GM18511 (cell line): ENCODE results near the gene CEP78.

ENCODE experiments used
- ATAC-seq: cut with Tn5 transposase; IDR thresholded peaks from one replicate; pipeline ENCODE4 v1.9.1; 2021; ENCODE audit warnings: mild to moderate bottlenecking, moderate library complexity; ENCODE audit not compliant: unreplicated experiment

CEP78 gene

DNA sequence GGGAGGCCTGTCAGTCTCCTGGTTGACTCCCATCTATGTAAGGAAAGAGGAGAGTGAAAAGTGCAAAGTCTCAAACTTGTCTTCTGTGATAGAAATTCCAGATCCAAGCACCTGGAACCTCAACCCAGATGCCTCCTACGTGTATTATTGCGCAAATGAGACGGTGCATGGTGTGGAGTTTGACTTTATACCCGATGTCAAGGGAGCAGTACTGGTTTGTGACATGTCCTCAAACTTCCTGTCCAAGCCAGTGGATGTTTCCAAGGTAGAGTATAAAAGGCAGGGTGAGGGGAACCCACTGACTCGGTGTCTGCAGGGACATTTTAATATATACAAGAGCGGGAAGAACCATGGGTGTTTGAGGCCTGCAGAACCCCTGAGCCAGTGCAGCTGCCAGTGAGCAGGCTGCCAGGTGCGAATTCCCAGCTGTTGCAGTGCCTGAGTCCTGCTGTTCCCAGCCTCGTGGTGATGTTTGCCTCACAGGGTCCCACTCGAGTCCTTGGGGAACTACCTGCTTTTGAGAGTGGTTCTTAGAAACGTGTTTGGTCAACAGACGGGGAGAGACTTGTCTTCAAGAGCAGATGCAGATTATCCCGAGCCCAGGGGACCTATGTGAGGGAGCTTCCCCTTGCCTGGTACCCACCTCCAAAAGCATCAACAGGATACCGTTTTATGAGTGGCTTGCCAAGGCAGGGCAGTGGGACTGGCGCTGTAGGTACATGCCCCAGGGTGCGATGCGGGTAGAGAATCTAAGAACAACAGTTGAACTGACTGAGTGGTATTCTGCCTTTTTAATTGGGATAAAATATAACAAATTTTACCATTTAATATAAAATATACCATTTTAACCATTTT lies 70.6 kb downstream of the CEP78 start:
- ATAC-seq = no peak

DNA sequence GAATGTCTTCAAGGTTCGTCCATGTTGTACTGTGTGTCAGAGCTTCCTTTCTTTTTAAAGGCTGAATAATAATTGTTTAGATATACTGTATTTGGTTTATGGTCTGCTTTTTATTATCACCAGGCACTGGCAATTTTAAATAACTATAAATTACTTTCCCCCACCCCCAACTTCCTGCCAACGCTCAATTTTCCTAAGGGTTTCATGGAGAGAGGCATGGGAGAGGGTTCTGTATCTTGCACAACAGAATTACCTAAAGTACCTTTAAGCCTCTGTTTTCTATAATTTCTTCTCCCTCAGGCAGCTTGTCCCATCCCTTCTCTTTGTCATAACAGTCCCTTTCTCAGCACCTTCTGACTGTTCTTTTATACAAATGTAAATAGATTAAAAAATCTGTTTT lies 71.5 kb downstream of the CEP78 start:
- no peak for ATAC-seq

DNA sequence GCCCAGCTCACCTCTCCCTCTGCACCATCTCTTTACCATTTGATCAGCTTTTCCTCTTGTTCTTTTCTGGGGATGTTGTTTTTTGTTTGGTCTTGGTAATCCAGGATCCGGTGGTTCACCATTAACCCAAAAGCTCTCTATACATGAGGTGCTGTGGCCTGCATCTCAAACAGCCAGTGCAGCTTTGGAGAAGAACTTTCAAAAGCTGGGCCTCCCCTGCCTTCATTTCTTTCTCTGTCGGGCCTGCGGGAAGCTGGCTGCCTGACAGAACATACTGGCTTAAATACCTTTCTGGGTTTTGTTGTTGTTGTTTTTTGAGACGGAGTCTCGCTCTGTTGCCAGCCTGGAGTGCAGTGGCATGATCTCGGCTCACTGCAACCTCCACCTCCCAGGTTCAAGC lies 73.2 kb downstream of the CEP78 start:
- ATAC-seq = no peak

DNA sequence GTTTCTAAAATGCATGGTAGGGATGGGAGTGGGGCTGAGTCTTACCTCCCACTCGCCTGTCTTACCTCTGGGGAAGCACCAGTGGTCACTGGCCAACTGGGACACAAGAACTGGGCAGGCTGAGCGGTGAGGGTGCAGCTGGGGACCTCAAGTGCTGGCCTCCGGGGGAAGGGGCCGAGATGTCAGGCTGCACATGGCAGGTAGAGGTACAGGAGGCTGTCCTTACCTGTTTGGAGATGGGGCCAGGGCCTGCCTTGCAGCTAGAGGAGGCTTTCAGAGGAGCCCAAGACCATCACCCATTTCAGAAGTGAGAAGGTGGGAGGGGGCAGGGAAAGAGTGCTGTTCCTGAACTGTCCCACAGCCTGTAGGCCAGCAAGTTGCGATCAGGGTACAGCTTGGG lies 75.2 kb downstream of the CEP78 start:
- ATAC-seq = no peak

DNA sequence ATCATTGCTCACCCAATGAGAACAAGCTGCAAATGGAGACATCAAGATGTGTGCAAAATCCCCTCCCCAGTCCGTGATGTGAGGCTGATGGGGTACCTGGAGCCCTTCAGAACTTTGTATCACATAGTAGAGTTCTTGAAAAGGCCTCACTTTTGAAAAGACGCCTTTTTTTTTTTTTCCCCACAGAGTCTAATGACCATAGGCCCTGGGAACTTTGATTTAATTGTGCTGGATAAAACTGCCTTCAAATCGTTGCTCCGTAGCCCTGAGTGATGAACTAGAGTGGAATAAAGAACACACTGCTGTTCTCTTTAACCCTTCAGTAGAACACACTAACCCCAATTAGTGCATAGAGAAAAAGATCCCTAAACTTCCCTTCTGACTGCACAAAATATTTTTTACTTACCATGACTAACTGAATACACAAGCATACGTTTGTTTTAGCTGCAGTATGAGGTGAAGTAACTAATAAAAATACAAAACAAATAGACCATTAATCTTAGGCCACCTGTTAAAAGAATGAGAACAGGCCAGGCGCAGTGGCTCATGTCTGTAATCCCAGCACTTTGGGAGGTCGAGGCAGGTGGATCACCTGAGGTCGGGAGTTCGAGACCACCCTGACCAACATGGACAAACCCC lies 76.1 kb downstream of the CEP78 start:
- ATAC-seq = no peak

DNA sequence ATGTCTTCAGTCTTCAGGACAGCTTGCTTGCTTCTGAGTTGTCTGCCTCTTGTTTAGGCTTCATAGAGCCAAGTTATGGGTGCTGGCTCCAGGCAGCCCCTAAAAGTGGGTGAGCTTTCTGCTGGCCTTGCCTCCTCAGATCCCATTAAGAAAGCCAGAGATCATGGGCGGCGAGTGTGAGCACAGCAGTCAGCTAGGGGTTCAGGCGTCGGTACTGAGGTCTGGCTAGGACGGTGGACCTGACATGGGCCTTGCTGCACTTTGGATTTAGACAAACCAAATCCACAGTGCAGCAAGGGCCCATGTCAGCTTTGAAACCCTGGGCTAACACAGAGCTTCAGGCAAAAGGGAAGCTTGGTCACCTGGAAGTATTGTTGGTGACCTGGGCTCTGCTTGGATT lies 78.7 kb downstream of the CEP78 start:
- ATAC-seq = no peak

DNA sequence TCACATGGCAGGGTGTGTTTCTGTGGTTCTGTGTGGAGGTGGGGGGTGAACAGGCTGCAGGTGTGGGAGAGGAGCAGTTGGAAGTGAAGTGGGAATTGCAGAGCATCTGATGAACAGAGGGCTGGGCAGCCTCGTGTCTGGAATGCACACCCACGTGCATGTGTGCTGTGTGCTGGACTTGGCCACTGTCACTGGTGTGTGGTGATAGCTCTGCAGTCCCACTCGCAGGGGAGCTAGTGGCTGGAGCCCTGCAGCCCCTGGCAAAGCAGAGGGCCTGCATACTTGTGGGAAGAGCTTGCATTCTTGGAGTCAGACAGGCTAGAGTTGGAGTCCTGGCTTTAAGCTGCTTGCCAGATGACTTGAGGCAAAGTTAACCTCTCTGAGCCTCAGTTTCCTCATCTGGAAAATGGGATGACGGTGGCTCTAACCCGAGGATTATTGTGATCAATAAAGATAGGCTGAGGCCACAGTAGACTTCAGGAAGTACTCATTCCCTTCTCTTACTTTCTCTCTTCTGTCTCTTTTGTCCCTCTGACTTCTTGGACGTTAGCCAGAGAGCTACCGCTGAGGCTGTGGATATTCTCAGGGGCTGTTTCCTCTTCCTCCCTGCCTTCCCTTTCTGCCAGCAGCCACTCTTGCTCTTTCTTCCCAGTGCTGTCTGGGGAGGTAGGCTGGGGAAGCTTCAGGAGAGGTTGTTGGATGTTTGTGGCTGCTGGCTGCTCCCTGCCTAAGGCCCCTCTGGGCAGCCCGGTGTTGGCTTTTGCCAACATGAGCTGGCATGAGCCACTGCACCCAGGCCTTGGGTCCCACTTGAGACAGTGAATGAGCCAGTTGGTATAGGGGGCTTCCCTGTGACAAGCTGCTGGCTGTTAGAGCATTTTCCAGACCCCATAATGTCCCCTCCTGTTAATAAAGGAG lies 79.3 kb downstream of the CEP78 start:
- no peak for ATAC-seq

DNA sequence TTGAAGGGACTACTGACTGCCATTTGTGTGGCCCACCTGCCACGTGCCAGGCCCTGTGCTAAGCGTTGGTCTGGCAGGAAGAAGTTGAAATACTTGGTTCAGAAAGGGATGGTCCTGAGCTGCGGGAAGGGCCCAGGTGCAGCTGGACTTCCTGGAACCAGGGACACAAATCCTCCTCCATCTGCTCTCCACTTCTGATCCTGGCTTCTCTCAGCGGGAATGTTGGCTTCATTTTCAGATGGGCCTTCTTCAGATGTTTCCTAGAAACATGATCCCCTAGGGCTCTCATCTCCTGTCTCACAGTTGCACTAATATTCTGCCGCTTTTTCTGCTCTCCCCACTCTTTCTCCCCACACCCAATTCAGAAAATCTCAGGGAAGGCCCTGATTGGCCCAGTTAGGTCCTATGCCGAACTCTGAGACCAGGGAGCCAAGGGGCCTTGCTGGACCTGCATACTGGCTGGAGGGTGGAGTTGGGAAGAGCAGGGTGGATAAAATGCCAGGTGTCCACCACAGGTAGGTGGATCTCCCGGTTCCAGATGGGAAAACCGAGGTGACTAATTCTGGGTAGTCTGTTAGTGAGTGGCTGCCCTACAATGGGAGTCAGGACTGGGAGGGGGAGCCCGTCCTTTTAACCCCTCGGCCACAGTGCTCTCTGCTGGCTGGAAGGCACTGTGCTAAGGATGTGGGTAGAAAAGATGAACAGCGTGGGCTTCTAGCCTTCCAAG lies 80.5 kb downstream of the CEP78 start:
- no peak for ATAC-seq

DNA sequence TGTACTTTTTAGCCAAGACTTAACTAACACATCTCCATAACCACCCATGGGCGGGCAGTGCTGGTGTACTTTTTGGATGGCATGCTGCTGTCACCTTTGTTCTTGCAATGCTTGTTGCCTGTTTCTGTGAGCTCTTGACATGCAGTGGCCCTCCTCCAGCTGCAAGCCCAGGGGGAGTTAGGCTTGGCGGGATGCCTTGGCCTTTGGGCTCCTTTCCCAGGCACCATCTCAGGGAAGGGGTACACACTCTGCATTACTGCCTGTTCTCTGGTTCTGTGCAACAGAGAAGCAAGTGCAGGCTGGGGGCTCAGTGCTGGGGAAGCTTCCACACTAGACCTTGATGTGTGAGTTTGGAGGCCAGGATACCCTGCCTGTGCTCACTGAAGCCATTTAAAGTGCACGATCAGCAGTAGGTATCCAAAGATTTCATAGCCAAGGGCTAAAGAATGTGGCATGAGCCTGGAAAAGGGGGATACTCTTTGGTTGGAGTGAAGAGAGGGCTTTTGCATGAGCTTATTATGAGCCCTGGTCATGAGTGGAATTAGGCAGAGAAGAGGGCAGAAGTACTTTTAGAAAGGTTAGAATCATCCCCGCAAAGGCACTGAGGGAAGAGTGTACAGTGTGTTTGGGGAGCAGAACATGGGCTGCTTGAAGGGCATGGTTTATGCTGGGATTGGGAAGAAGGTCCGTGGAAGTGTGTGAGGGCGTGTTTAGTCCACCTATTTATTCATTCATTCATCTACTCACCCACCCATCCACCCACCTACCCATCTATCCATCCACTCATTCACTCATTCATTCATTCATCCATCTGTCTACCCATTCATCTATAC lies 83.5 kb downstream of the CEP78 start:
- ATAC-seq = no peak

DNA sequence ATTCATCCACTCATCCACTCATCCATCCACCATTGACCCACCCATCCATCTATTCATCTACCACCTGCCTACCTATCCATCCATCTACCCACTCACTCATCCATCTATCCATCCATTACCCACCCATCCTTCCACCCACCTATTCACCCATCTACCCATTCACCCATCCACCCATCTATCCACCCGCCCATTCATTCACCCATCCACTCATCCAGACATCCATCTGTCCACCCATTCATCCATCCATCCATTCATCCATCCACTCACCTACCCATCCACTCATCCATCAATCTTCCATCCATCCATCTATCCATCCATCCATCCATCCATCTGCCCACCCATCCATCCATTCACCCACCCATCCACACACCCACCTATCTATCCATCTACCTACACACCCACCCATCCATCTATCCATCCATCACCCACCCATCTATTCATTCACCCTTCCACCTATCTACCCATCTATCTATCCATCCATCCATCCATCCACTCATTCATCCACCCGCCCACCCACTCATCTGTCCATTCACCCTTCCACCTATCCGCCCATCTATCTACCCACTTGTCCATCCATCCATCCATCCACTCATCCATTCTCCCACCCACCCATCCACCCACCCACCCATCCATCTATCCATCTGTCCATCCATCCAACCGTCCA lies 84.3 kb downstream of the CEP78 start:
- no peak for ATAC-seq

DNA sequence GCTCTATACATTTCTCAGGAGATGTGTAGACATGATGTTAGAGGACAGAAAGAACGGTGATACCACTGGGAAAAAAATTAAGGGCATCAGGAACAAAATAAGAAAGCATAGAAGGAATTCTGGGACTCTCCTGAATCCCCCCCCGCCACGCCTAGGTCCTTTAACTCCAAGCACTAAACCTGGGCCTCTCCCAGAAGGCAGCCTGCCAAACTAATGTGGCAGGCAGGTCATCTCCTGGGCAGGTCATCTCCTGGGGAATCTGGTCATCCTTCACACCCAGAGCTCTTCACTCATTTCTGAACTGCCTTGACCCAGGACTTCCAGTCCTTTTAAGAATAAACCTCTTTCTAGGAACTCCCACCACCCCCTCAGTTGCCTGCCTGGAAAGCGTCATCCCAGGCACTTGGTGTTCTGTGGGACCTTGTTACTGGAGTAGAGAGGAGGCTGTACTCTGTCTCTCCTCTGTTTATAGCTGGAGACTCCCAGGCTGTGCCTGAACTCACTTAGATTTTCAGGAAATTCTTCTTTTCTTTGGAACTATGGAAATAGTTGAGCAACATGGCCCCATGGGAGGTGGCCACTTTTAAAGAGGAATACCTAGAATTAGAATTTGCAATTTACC lies 85.1 kb downstream of the CEP78 start:
- ATAC-seq = no peak

DNA sequence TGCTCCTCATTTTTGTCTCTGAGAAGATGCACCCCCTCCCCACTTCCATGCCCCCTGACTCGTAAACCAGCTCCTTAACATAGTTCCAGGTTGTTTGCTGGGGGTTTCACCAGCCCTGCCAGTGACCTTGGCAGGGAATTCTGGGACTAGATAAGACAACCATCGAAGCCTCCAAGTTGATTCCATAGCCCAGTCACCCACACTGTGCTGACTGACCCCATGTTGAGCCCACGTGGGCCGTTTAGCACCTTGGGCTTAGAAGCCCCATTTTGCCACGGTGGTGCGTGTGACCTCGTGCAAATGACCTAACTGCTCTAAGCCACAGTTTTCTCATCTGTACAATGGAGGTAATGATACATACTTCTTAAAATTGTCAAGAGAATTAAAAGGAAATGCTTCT lies 85.6 kb downstream of the CEP78 start:
- ATAC-seq = no peak

DNA sequence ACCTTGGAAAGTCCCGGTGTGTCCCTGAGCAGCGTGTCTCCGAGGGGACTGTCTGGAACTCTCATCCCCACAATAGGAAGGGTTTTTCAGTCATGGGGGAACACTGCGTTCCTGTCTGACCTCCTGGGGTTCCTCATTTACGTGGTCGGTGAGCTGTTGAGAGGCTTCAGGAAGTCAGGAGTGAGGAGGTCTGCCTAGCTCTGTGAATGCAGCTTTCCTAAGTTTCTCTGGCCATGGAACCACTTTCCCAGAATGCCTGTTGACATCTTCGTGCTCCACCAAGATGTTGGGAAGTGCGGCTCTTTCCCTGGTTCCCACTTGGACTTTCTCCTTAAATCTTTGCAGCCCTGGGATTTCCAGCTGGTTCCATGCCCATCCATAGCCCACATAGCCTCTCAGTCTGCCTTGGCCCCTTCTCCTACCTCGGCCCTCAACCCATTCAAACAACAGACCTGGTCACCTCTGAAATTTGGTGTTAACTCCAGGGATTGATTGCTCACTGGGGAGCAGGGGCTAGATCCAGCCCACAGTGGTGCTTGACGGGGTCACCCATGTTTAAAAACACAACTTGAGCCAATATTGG lies 88.3 kb downstream of the CEP78 start:
- ATAC-seq = no peak

DNA sequence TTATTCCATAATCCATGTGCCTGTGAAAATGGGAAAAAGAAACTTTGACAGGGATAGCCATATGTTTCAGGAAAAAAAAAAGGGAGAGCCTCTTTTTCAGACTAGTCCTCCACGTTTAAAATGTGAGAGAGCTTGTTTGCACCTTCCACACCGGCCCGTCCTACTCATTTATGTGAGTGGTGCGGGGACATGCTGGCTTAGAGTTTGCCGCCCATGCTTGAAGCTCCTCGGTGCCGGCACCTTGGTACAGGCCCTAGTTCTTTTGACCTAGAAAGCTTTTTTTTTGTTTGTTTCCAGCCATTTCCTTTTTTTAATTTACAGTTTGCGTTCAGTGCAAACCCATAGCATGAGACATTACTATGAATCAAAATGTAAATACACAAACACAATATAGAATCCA lies 88.8 kb downstream of the CEP78 start:
- ATAC-seq = no peak

DNA sequence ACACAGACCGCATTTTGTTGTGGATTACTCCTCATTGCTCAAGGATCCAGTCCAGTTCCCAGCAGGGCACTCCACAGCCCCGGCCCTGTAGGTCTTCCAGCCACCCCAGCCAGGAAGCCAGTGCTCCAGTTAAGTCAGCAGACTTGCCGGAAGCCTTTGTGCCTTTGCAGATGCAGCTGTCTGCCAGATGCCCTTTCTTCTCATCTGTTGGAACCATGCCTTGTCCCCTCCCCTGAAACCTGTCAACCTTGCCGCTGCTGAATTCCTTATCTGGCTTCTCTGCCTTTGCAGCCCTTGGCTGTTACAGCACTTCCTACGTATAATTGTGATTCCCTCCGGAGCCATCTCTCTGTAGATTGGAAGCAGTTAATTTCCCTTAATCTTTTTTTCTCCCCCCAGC lies 89.5 kb downstream of the CEP78 start:
- no peak for ATAC-seq

DNA sequence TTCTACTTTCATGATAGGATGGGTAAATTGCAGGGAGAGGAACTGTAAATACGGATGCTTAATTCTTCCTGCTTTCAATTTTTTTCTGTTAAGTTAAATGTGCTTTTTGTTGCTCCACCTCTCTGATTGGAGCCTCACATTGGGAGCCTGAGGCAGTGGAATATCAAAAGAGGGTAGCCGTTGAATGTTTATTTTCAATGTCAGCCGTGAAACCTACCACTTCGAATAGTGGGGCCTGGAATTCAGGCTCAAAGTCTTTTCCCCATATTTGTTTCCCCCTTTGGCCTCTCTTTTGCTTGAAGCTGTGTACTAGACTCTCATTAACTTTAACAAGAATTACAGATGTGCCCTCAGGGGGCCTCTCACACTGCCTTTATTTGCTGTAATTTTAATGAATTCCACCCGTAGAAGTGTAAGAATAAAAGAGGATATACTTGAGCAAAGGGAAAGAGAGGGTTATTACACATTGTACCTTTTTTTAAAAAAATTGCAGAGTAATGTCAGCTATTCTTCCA lies 90.0 kb downstream of the CEP78 start:
- no peak for ATAC-seq

DNA sequence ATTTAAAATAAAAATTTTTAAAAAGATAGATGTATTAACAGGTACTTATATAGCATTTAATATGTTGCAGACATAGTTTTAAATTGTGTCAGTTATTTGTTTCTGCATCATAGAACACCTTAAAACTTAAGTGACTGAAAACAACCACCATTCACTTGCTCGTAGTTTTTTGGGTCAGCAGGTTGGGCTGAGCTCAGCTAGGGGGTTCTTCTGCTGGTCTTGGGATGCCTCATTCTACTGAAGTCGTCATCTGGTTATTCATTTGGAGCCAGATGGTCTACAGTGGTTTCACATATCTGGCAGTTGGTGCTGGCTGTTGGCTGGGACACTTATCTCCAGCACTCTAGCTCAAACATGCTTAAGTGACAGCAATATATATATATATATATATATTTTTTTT lies 90.7 kb downstream of the CEP78 start:
- ATAC-seq = no peak
